Right atrium auricular region (tissue), 2 donors: ENCODE data around the gene SOX6. TPM values are rescaled to one million over a fixed set of nuclear protein-coding genes. Genes with fewer than 3 reads are reported as not detected.

Source experiments
- DNase-seq: peaks from one replicate; pipeline ENCODE4 v3.0.0-alpha.2; 2019; ENCODE audit warnings: low spot score
- H3K27ac ChIP-seq, 2 donors: fragments of 200-600 bp; sonication (generic); 1 replicate in 1 of 2; 2 replicates in 1 of 2; pipeline ENCODE4 v1.5.1; 2016 to 2019
- H3K27me3 ChIP-seq, 2 donors: fragments of 200-600 bp; sonication (generic); one replicate each; pipeline versions ENCODE4 v1.5.1 to v1.6.0; 2017 to 2019
- H3K36me3 ChIP-seq: fragments of 200-600 bp; sonication (generic); one replicate; pipeline ENCODE4 v1.5.1; 2016
- H3K4me1 ChIP-seq, 2 donors: fragments of 200-600 bp; sonication (generic); one replicate each; pipeline versions ENCODE4 v1.5.1 to v1.6.0; 2017 to 2019
- H3K4me3 ChIP-seq, 2 donors: fragments of 200-600 bp; sonication (generic); 1 replicate in 1 of 2; 2 replicates in 1 of 2; pipeline ENCODE4 v1.5.1; 2017 to 2019; ENCODE audit warnings: mild to moderate bottlenecking in 1 of 2, moderate library complexity in 1 of 2
- H3K9me3 ChIP-seq, 2 donors: fragments of 200-600 bp; sonication (generic); one replicate each; pipeline ENCODE4 v1.5.1; 2019
- CTCF ChIP-seq, 2 donors: fragments of 200-600 bp; sonication (generic); IDR thresholded peaks; one replicate each; pipeline ENCODE4 v1.5.1; 2019; ENCODE audit warnings: antibody characterized with exemption in 2 of 2
- total RNA-seq, 2 donors: library from RNA; depleted of rRNA; stranded (reverse); fragments of >200 nt; gene quantifications; one replicate each; pipeline ENCODE4 v1.1.0, GENCODE V29; 2016

SOX6 gene
- total RNA-seq, 2 donors from 2014 or later, result 13.5 to 14.3 TPM

GRCh38 chr11:15941206-15941770, 415.1 kb downstream of the SOX6 start:
- Histone ChIP-seq H3K27me3 (no peaks in the 10 kb centered on the region), H3K27ac (no peak overlapping the region), H3K4me1 (peaks cover 0 to 4% of the 10 kb centered on the region in 2 donors), H3K4me3 (no peak overlapping the region), H3K9me3 (no peaks in the 10 kb centered on the region), H3K36me3 (no peaks in the 10 kb centered on the region)
- peak; percentile 83 to 85 for TF ChIP-seq CTCF (IDR thresholded peaks at IDR 0.05)
- DNase-seq, result no peak

GRCh38 chr11:15940462-15941205, 415.7 kb downstream of the SOX6 start:
- Histone ChIP-seq H3K4me3 (no peak overlapping the region), H3K9me3 (no peaks in the 10 kb centered on the region), H3K36me3 (no peaks in the 10 kb centered on the region), H3K27me3 (no peaks in the 10 kb centered on the region), H3K27ac (no peak overlapping the region), H3K4me1 (peaks cover 0 to 4% of the 10 kb centered on the region in 2 donors)
- no peak for TF ChIP-seq CTCF (IDR thresholded peaks at IDR 0.05)
- DNase-seq, result no peak

- no peaks in the 10 kb centered on the region for H3K9me3 ChIP-seq
- DNase-seq, result no peak
- no peak for TF ChIP-seq CTCF (IDR thresholded peaks at IDR 0.05)
- no peaks in the 10 kb centered on the region for H3K36me3 ChIP-seq
- H3K4me1 ChIP-seq, result peaks cover 0 to 4% of the 10 kb centered on the region in 2 donors
- no peak overlapping the region for H3K4me3 ChIP-seq
- H3K27me3 ChIP-seq, result no peaks in the 10 kb centered on the region
- no peak overlapping the region for H3K27ac ChIP-seq
These were observed 417.4 kb downstream of the SOX6 start for GRCh38 chr11:15938983-15939382.

GRCh38 chr11:15938121-15938611, 418.2 kb downstream of the SOX6 start:
- Histone ChIP-seq H3K36me3 (no peaks in the 10 kb centered on the region), H3K27ac (no peak overlapping the region), H3K9me3 (no peaks in the 10 kb centered on the region), H3K4me1 (peaks cover 0 to 4% of the 10 kb centered on the region in 2 donors), H3K4me3 (no peak overlapping the region), H3K27me3 (no peaks in the 10 kb centered on the region)
- TF ChIP-seq CTCF (IDR thresholded peaks at IDR 0.05), result no peak
- no peak for DNase-seq

GRCh38 chr11:15937601-15938120, 418.7 kb downstream of the SOX6 start:
- H3K27me3 ChIP-seq, result no peaks in the 10 kb centered on the region
- no peak for DNase-seq
- no peak for TF ChIP-seq CTCF (IDR thresholded peaks at IDR 0.05)
- H3K9me3 ChIP-seq, result no peaks in the 10 kb centered on the region
- no peaks in the 10 kb centered on the region for H3K36me3 ChIP-seq
- H3K27ac ChIP-seq, result no peak overlapping the region
- no peak overlapping the region for H3K4me3 ChIP-seq
- H3K4me1 ChIP-seq, result peaks cover 0 to 4% of the 10 kb centered on the region in 2 donors
